ENCODE measurements around the gene BMP8B.
"Not testable (repeated sequence)": the region's sequence is repeated elsewhere in the genome, so short reads cannot be mapped to it uniquely, and the experiment has no call there.

The BMP8B gene, protein sequence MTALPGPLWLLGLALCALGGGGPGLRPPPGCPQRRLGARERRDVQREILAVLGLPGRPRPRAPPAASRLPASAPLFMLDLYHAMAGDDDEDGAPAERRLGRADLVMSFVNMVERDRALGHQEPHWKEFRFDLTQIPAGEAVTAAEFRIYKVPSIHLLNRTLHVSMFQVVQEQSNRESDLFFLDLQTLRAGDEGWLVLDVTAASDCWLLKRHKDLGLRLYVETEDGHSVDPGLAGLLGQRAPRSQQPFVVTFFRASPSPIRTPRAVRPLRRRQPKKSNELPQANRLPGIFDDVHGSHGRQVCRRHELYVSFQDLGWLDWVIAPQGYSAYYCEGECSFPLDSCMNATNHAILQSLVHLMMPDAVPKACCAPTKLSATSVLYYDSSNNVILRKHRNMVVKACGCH

GRCh38 chr1:39788758-39789570 lies at the start of gene BMP8B:
BMP8B (minus strand) TSS chr1:39788865; CDS start chr1:39788485, 380 bp downstream.
- peak; percentile 72 for DNase-seq

GRCh38 chr1:39836595-39837110 lies 48.0 kb upstream of the BMP8B start:
- DNase-seq, result no peak

DNA sequence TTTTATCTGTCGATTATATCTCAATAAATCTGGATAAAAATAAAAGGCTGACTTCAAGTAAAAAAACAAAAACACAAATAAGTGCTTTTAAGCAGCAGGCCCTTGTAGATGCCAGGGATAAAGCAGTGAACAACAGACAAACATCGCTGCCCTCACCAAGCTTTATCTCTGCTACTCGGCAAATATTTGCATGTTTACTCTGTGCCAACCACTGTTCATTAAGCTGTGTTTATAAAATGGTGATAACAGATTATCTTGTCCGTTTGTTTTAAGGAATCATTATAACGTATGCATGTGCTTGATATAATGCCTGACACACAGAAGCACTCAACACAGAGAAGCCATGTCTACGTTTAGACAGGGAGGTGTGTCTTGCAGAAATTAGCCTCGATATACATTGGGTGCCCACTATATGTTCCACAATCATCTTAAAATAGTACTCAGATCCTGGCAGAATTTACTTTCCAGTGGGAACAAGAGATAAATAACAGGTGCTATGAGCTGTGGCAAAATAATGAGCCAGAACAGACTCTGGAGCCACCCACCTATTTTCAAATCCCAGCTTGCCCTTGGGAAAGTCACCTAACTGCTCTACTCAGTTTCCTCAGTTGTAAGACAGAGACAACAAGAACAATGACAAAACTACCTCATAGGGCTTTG lies 47.4 kb upstream of the BMP8B start:
- DNase-seq, result no peak

DNA sequence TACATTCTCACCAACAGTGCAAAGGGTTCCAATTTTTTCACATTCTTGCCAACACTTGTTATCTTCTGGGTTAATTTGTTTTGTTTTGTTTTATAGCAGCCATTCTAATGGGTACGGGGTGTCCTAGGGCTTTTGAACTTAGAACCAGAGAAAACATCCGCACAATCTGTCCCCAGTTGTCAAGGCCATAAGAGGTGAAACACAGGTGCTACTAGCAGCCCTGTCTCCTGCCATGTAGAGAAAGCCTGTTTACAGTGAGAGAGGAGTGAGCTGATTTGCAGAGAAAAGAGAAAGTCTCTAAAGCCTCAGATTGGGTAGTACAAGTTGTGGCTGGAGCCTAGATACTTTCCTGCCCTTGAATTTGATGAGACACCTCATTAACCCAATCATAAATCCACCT lies 46.4 kb upstream of the BMP8B start:
- DNase-seq, result no peak

GRCh38 chr1:39833621-39834385 lies 45.1 kb upstream of the BMP8B start:
- no peak for DNase-seq

DNA sequence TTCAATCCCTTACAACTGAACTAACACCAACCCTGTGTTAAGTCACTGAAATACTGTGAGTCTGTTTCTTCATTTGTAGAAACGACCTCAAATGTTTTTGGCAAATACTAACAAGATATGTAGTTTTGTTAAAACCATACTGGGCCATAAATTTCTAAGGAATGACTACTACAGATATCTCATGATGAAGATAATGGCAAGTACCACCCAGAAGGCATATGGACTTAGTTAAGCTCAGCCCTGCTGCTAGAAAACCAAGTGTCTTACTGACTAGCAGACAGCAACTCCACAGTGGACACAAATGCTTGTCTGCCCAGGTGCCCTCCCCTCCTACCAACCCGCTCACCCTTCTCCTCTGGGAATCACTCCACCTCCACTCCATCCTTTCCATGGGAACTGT lies 44.5 kb upstream of the BMP8B start:
- no peak for DNase-seq

GRCh38 chr1:39832294-39832693 lies 43.6 kb upstream of the BMP8B start:
- DNase-seq, result no peak

DNA sequence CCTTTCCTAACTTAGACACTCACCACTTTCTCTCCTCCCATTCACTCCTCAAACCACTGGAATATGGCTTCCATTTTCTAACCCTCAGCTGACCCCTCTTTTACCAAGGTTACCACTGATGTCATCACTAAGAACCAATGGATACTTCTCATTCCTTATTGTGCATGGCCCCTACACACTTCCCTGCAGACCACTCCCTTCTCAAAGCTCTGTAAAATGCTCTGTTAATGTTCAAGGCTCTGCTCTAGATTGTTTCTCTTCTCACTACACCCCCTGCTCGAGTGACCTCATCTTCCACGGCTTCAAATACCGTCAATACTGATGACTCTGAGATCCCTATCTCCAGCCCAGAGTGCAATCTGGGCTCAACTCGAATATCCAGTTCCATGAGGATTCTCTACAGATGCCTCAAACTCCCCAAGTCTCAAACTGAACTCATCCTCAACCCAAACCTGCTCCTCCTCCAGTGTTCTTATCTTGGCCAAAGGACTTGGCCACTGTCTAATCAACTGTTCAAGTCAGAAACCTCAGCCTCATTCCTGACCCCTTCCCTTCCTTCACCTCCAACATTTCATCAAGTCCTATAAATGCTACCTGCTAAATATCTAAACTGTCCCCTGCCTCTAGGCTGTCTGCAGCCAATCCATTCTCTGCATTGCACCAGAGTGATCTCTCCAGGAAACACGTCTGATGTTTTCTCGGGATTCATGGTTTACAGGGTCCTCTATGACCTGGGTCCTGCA lies 41.3 kb upstream of the BMP8B start:
- no peak for DNase-seq

GRCh38 chr1:39828734-39829133 lies 40.1 kb upstream of the BMP8B start:
- DNase-seq, result no peak

DNA sequence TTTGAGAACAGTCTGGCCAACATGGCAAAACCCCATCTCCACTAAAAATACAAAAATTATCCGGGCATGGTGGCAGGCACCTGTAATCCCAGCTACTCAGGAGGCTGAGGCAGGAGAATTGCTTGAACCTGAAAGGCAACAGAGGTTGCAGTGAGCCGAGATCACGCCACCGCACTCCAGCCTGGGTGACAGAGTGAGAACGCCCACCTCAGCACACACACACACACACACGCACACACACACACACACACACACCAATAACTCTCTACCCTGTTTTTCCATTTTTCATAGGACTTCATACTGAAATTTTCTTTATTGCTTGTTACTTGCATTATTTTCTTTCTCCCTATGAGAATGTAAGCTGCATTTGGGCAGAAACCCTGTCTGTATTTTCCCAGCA lies 39.6 kb upstream of the BMP8B start:
- not testable (repeated sequence) for DNase-seq

DNA sequence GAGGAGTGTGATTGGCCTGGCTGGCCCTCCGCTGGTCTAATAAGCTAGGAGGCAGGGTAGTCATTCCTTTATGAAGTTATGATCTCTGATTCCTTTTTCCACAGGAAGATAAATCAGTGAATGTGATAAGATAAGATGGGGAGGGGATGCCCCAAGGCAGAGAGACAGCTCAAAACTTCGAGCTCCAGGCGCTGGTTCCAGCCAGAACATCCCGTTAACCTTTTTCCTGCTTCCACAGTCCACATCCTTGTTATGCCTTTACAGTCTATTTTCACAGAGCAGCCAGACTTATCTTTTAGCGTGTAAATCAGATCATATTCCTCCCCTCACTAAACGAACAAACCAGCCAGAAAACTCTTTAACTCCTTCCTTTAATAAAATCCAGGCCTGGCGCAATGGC lies 38.5 kb upstream of the BMP8B start:
- DNase-seq, result no peak

GRCh38 chr1:39826583-39826982 lies 37.9 kb upstream of the BMP8B start:
- no peak for DNase-seq

GRCh38 chr1:39825432-39825941 lies 36.8 kb upstream of the BMP8B start:
- DNase-seq, result no peak

DNA sequence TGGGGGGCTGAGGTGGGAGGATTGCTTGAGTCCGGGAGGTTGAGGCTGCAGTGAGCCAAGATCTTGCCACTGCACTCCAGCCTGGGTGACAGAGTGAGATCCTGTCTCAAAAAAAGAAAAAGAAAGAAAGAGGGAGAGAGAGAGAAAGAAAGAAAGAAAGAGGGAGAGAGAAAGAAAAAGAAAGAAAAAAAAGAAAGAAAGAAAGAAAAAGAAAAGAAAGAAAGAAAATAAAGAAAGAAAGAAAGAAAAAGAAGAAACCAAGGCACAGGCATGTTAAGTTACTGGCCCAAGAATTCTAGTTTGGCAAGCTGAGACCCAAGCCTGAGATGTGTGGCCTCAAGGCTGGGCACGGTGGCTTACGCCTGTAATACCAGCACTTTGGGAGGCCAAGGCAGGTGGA lies 34.8 kb upstream of the BMP8B start:
- not testable (repeated sequence) for DNase-seq

GRCh38 chr1:39822146-39822545 lies 33.5 kb upstream of the BMP8B start:
- DNase-seq, result no peak

GRCh38 chr1:39819091-39819812 lies 30.6 kb upstream of the BMP8B start:
- no peak for DNase-seq

- DNase-seq, result no peak
These were observed 29.8 kb upstream of the BMP8B start for GRCh38 chr1:39818482-39818881.

DNA sequence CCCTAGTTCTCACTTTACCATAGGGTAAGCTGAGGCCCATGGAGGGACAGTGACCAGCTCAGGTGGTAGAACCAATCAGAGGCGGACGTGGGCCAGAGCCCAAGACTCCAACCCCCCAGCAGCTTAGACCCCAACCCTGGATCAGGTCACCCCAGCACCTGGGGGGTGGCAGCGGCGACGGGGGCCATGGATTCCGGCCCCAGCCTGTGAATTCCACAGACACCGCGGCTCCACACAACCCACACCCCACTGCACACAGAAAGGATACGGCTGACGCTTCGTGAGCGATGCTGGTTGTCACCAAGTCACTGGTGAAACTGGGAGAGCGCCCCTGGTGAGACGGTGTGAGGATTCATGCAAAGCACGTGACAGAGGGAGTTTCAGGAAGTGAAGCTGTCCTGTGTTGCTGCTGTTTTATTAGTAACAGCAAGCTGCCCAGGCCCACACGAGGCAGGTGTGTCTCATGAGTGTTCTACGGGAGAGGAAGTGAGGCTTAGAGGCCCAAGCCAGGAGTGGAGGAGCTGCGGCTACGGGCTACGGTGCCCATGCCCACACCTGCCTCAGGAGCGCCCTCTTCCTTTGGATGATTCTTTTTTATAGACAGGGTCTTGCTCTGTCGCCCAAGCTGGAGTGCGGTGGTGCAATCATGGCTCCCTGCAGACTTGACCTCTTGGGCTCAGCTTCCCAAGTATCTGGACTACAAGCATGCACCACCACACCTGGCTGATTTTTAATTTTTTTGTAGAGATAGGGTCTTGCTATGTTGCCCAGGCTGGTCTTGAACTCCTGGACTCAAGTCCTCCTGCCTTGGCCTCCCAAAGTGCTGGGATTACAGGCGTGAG lies 28.6 kb upstream of the BMP8B start:
- DNase-seq, result peak; percentile 78

- DNase-seq, result peak; percentile 77
These were observed 27.9 kb upstream of the BMP8B start for GRCh38 chr1:39816415-39817090.

Measured in hematopoietic multipotent progenitor cell treated with erythropoietin and hydrocortisone succinate and interleukin-3 and kit ligand, for 6 days (in vitro differentiated cells).